ENCODE measurements around the gene ZBTB7A.
"Not testable (repeated sequence)": the region's sequence is repeated elsewhere in the genome, so short reads cannot be mapped to it uniquely, and the experiment has no call there.

Gene ZBTB7A

DNA sequence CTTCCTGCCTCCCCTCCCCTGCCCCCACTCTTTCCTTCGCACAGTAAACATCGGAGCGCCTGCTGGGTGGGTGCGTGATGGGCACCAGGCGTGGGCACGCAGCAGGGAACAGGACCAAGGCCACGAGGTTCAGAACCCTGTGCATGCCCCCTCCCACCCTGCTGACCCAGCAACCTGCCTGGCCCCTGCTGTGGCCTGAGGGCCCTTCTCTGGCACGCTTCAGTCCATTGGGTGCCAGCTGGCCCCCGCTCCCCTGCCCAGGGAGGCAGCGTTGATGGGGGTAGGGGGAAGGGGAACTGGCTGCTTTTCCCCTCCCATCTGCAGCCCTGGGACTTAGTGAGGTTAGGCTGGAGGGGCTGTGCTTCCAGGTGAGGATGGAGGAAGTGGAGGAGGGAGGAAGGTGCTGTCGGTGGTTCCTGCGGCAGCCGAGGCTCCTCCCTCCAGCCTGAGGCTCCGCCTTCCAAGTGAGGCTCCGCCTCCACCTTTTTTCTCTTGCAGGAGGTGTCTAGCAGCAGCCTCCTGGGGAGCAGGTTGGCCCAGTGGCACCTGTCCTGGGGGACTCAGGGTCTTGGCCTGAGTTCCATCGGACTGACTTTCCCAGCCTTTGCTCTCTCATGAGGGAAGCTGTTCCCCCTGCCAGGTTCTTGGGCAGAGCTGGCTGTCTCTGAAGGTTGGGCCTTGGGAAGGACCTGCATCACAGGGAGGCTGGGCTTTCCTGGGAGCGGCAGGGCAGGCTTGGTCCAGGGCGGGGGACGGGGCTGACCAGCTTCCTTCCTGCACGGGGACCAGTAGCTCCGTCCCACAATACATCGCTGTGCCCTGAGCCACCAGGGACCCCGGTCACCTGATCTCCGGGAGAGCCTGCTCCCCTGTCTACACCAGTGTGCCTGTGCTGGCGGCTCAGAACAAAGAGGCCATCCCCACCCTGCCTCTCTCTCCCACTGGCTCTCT lies 51.9 kb downstream of the ZBTB7A start:
- H3K36me3 ChIP-seq (ENCODE audit: low read depth), result peaks cover 21% of the 10 kb centered on the region
- H3K9me3 ChIP-seq (ENCODE audit: severe bottlenecking), result no peaks in the 10 kb centered on the region
- TF ChIP-seq, protein P1, sequence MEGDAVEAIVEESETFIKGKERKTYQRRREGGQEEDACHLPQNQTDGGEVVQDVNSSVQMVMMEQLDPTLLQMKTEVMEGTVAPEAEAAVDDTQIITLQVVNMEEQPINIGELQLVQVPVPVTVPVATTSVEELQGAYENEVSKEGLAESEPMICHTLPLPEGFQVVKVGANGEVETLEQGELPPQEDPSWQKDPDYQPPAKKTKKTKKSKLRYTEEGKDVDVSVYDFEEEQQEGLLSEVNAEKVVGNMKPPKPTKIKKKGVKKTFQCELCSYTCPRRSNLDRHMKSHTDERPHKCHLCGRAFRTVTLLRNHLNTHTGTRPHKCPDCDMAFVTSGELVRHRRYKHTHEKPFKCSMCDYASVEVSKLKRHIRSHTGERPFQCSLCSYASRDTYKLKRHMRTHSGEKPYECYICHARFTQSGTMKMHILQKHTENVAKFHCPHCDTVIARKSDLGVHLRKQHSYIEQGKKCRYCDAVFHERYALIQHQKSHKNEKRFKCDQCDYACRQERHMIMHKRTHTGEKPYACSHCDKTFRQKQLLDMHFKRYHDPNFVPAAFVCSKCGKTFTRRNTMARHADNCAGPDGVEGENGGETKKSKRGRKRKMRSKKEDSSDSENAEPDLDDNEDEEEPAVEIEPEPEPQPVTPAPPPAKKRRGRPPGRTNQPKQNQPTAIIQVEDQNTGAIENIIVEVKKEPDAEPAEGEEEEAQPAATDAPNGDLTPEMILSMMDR (IDR thresholded peaks at IDR 0.05; ENCODE audit: poor library complexity, severe bottlenecking), result no peak
- no peak overlapping the region for H3K4me3 ChIP-seq (ENCODE audit: severe bottlenecking)
- no peaks in the 10 kb centered on the region for H3K27me3 ChIP-seq (ENCODE audit: insufficient read depth, poor library complexity, severe bottlenecking)
- H3K27ac ChIP-seq (ENCODE audit: poor library complexity, severe bottlenecking), result no peak overlapping the region
- peak; percentile 46; the same call in 1 of the 3 replicates for ATAC-seq (ENCODE audit: low read depth)
- no peak for DNase-seq (ENCODE audit: low spot score)
- H3K4me1 ChIP-seq (ENCODE audit: insufficient read depth, poor library complexity, severe bottlenecking), result no peaks in the 10 kb centered on the region

DNA sequence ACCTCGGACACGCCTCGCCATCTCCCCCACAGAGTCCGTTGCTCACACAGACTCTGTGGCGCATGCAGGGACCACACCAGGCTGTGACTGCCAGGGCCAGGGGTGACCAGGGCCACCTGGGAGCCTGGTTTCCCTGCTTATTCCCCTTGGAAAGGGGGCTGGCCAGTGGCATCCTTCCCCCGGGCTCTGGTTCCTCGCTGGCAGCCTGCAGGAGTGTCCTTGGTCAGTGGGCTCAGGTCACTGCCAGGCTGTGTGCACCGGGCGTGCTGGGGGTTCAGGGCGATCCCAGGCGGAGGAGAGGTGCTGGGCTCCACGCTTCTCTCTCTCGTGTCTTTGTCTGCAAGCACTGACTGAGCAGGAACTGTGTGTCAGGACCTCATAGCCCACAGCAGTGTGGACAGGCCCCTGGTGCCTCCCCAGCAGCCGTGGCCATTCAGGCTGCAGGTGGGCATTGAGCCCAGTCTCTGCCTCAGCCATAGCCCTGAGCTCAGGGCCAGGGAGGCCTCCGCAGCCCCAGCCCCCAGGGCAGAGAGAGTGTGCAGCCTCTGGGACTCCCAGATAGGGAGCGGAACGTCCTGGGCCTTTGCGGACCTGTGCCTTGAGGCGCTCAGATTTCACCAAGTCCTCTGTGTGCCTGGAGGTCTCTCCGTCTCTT lies 52.7 kb downstream of the ZBTB7A start:
- no peak overlapping the region for H3K4me3 ChIP-seq (ENCODE audit: severe bottlenecking)
- no peaks in the 10 kb centered on the region for H3K27me3 ChIP-seq (ENCODE audit: insufficient read depth, poor library complexity, severe bottlenecking)
- H3K9me3 ChIP-seq (ENCODE audit: severe bottlenecking), result no peaks in the 10 kb centered on the region
- ATAC-seq (ENCODE audit: low read depth) (no peak), DNase-seq (ENCODE audit: low spot score) (no peak)
- H3K4me1 ChIP-seq (ENCODE audit: insufficient read depth, poor library complexity, severe bottlenecking), result peaks cover under 1% of the 10 kb centered on the region
- no peak overlapping the region for H3K27ac ChIP-seq (ENCODE audit: poor library complexity, severe bottlenecking)
- TF ChIP-seq, protein P1 (IDR thresholded peaks at IDR 0.05; ENCODE audit: poor library complexity, severe bottlenecking), result no peak
- peaks cover 21% of the 10 kb centered on the region for H3K36me3 ChIP-seq (ENCODE audit: low read depth)

DNA sequence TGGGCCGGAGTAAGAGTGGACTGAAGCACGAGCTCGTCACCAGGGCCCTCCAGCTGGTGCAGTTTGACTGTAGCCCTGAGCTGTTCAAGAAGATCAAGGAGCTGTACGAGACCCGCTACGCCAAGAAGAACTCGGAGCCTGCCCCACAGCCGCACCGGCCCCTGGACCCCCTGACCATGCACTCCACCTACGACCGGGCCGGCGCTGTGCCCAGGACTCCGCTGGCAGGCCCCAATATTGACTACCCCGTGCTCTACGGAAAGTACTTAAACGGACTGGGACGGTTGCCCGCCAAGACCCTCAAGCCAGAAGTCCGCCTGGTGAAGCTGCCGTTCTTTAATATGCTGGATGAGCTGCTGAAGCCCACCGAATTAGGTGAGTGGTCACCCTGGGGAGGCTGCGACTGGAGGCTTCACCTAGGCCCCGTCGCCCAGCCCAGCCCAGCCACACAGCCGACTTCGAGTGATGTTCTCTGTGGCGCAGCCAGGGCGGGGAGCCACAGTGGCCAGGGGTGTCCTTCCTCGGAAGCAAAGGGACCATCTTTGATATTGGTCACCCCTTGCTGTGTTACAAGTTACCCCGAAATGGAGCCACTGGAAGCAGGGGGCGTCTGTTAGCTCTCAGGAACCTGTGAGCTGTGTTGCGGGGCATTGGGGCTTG lies 53.6 kb downstream of the ZBTB7A start:
- ATAC-seq (ENCODE audit: low read depth) (no peak), DNase-seq (ENCODE audit: low spot score) (no peak)
- Histone ChIP-seq H3K4me1 (ENCODE audit: insufficient read depth, poor library complexity, severe bottlenecking) (peaks cover 4% of the 10 kb centered on the region), H3K9me3 (ENCODE audit: severe bottlenecking) (no peaks in the 10 kb centered on the region), H3K27me3 (ENCODE audit: insufficient read depth, poor library complexity, severe bottlenecking) (no peaks in the 10 kb centered on the region), H3K4me3 (ENCODE audit: severe bottlenecking) (no peak overlapping the region), H3K27ac (ENCODE audit: poor library complexity, severe bottlenecking) (no peak overlapping the region), H3K36me3 (ENCODE audit: low read depth) (peaks cover 21% of the 10 kb centered on the region)
- TF ChIP-seq, protein P1 (IDR thresholded peaks at IDR 0.05; ENCODE audit: poor library complexity, severe bottlenecking), result no peak

DNA sequence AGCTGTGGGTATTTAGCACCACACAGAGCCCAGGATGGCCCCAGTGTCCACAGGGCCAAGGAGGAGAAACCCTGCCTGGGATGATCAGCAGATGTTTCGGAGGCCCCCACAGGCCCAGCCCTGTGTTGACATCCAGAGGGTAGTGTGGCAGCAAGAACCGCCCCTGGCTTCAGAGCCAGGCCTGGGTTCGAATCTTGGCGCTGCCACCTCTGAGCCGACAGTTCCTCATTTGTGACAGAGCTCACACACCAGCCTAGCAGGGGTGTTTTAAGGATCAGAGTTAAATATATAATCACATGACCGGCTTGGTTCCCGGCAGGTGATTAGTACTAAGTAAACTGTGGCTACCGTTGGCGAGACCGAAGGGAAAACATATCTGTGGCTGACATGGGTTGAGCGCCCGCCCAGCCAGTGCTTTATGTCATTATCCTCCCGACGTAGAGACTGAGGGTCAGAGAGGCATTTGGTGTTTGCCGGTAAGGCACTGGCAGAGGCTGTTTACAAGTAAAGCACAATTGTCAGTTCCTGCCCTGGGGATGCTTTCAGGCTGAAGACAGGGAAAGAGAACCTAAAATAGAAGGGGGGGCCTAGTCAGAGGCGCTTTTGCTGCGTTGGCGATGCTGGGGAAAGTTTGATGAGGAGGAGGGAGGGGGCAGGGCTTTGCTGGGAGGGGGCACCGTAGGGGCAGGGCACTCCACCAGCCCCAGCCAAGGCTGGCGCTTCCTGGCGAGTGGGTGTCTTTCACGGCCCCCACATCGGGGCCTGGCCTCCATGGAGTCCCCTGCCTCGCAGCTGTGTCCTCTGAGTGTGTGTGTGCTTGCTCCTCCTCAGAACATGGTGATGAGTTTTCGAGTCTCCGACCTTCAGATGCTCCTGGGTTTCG lies 54.4 kb downstream of the ZBTB7A start:
- no peaks in the 10 kb centered on the region for H3K27me3 ChIP-seq (ENCODE audit: insufficient read depth, poor library complexity, severe bottlenecking)
- H3K36me3 ChIP-seq (ENCODE audit: low read depth), result peaks cover 21% of the 10 kb centered on the region
- peaks cover 4% of the 10 kb centered on the region for H3K4me1 ChIP-seq (ENCODE audit: insufficient read depth, poor library complexity, severe bottlenecking)
- no peak for DNase-seq (ENCODE audit: low spot score)
- ATAC-seq (ENCODE audit: low read depth), result no peak
- H3K4me3 ChIP-seq (ENCODE audit: severe bottlenecking), result no peak overlapping the region
- TF ChIP-seq, protein P1 (IDR thresholded peaks at IDR 0.05; ENCODE audit: poor library complexity, severe bottlenecking), result no peak
- no peaks in the 10 kb centered on the region for H3K9me3 ChIP-seq (ENCODE audit: severe bottlenecking)
- H3K27ac ChIP-seq (ENCODE audit: poor library complexity, severe bottlenecking), result no peak overlapping the region

DNA sequence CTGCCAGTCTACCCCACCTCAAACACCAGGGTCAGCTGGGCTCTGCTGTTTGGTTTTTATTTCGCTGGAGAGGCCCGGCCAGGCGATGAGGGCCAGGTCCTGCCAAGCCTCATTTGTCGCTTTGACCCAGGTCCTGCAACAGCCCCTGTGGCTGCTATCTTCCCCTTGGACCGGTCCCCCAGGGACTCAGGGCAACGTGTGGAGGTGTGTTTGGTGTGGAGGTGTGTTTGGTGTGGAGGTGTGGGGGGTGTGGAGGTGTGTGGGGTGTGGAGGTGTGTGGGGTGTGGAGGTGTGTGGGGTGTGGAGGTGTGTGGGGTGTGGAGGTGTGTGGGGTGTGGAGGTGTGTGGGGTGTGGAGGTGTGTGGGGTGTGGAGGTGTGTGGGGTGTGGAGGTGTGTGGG lies 55.3 kb downstream of the ZBTB7A start:
- H3K27ac ChIP-seq (ENCODE audit: poor library complexity, severe bottlenecking); H3K9me3 ChIP-seq (ENCODE audit: severe bottlenecking); H3K4me3 ChIP-seq (ENCODE audit: severe bottlenecking); ATAC-seq (ENCODE audit: low read depth); DNase-seq (ENCODE audit: low spot score); H3K4me1 ChIP-seq (ENCODE audit: insufficient read depth, poor library complexity, severe bottlenecking); H3K27me3 ChIP-seq (ENCODE audit: insufficient read depth, poor library complexity, severe bottlenecking): not testable (repeated sequence)
- peaks cover 21% of the 10 kb centered on the region for H3K36me3 ChIP-seq (ENCODE audit: low read depth)

Measured in RWPE2 (cell line).